HepG2 (cell line): ENCODE data around the gene MSRB3. TPM values are rescaled to one million over a fixed set of nuclear protein-coding genes. Genes with fewer than 3 reads are reported as not detected.

Experiments
- AHR ChIP-seq: IDR thresholded peaks from 2 replicates; pipeline ENCODE4 v1.6.1; 2018; ENCODE audit warnings: missing genetic modification reagents, missing compliant biosample characterization
- CENPX ChIP-seq: sonication (generic); formaldehyde crosslinking; IDR thresholded peaks from 2 replicates; pipeline ENCODE4 v1.9.0; 2021; ENCODE audit warnings: mild to moderate bottlenecking, missing genetic modification reagents, moderate library complexity
- FOXP1 ChIP-seq, 2 experiments: fragments of 450-650 bp in 1 of 2; IDR thresholded peaks; 2 replicates each; pipeline ENCODE4 v1.6.1; 2017 to 2018; ENCODE audit warnings: antibody characterized with exemption in 1 of 2
- HNRNPH1 ChIP-seq: fragments of 200-400 bp; formaldehyde crosslinking; optimal IDR thresholded peaks from 2 replicates; pipeline ENCODE3; 2017; ENCODE audit warnings: mild to moderate bottlenecking, low read depth, low read length
- IKZF1 ChIP-seq: fragments of 450-650 bp; IDR thresholded peaks from 2 replicates; pipeline ENCODE4 v1.7.1; 2016
- NR3C1 ChIP-seq: sonication (generic); formaldehyde crosslinking; IDR thresholded peaks from 2 replicates; pipeline ENCODE4 v1.4.0; 2020; ENCODE audit warnings: missing genetic modification reagents
- TOE1 ChIP-seq: sonication (generic); formaldehyde crosslinking; IDR thresholded peaks from 2 replicates; pipeline ENCODE4 v1.4.0; 2020; ENCODE audit warnings: mild to moderate bottlenecking, missing genetic modification reagents
- ZBTB42 ChIP-seq: sonication (generic); formaldehyde crosslinking; IDR thresholded peaks from 2 replicates; pipeline ENCODE4 v1.5.0; 2020; ENCODE audit warnings: mild to moderate bottlenecking, missing genetic modification reagents
- ZNF333 ChIP-seq: sonication (generic); formaldehyde crosslinking; IDR thresholded peaks from 2 replicates; pipeline ENCODE4 v1.4.0; 2020; ENCODE audit warnings: mild to moderate bottlenecking, missing genetic modification reagents, borderline replicate concordance
- ZNF564 ChIP-seq: sonication (generic); formaldehyde crosslinking; IDR thresholded peaks from 2 replicates; pipeline ENCODE4 v1.8.1; 2023; ENCODE audit warnings: mild to moderate bottlenecking, missing genetic modification reagents
- ZNF605 ChIP-seq: sonication (generic); formaldehyde crosslinking; IDR thresholded peaks from 2 replicates; pipeline ENCODE4 v1.8.0; 2022; ENCODE audit warnings: mild to moderate bottlenecking, missing genetic modification reagents
- ZNF616 ChIP-seq: sonication (generic); formaldehyde crosslinking; IDR thresholded peaks from 2 replicates; pipeline ENCODE4 v1.5.0; 2020; ENCODE audit warnings: low read depth, mild to moderate bottlenecking, missing genetic modification reagents
- polyA plus RNA-seq, 8 experiments: library from polyadenylated mRNA; depleted of rRNA in 3 of 8; stranded (reverse) in 7 of 8; unstranded in 1 of 8; fragments of >200 nt; fragmentation: Illumina TruSeq in 4 of 8; extraction: Trizol in 4 of 8; gene quantifications; 2 replicates each; pipeline versions ENCODE4 v1.2.1 to v1.2.3, GENCODE V29; 2011 to 2016; ENCODE audit warnings: low read depth in 4 of 8, missing spikeins in 1 of 8, mixed read lengths in 1 of 8; ENCODE audit not compliant: insufficient read depth in 1 of 8
- total RNA-seq, 5 experiments: library from RNA; depleted of rRNA; stranded (reverse); fragments of >200 nt; fragmentation: Illumina TruSeq; extraction: Trizol; gene quantifications; 2 replicates each; pipeline ENCODE4 v1.2.3, GENCODE V29; 2016; ENCODE audit warnings: low read depth in 1 of 5
- TF ChIP-seq, protein P1 (sequence below): sonication (generic); formaldehyde crosslinking; conservative IDR thresholded peaks from 2 replicates; pipeline ENCODE4 v1.4.0; 2020; ENCODE audit warnings: missing genetic modification reagents
- TF ChIP-seq, protein P2 (sequence below): sonication (generic); formaldehyde crosslinking; IDR thresholded peaks from 2 replicates; pipeline ENCODE4 v1.5.0; 2020; ENCODE audit warnings: mild to moderate bottlenecking, missing genetic modification reagents
- TF ChIP-seq, protein P3 (sequence below): sonication (generic); formaldehyde crosslinking; IDR thresholded peaks from 2 replicates; pipeline ENCODE4 v1.4.0; 2020; ENCODE audit warnings: missing genetic modification reagents, low read depth, mild to moderate bottlenecking, borderline replicate concordance
- TF ChIP-seq, protein P4 (sequence below): IDR thresholded peaks from 2 replicates; pipeline ENCODE4 v1.6.1; 2016; ENCODE audit warnings: missing biosample characterization, missing genetic modification reagents, low read depth
- TF ChIP-seq, protein P5 (sequence below): sonication (generic); formaldehyde crosslinking; IDR thresholded peaks from 2 replicates; pipeline ENCODE4 v1.4.0; 2020; ENCODE audit warnings: missing genetic modification reagents
- TF ChIP-seq, protein P6 (sequence below): sonication (generic); formaldehyde crosslinking; IDR thresholded peaks from 2 replicates; pipeline ENCODE4 v1.5.1; 2020; ENCODE audit warnings: mild to moderate bottlenecking, moderate library complexity, missing genetic modification reagents
- TF ChIP-seq, protein P7 (sequence below): sonication (generic); formaldehyde crosslinking; IDR thresholded peaks from 2 replicates; pipeline ENCODE4 v1.8.0; 2022; ENCODE audit warnings: missing genetic modification reagents, mild to moderate bottlenecking, moderate library complexity, borderline replicate concordance

Gene MSRB3
- total and polyA plus RNA-seq, 2 of the 13 experiments (the other 11 are each of a cell fraction or from before 2014, with no cell fraction given), result 1.5 to 1.9 TPM

DNA sequence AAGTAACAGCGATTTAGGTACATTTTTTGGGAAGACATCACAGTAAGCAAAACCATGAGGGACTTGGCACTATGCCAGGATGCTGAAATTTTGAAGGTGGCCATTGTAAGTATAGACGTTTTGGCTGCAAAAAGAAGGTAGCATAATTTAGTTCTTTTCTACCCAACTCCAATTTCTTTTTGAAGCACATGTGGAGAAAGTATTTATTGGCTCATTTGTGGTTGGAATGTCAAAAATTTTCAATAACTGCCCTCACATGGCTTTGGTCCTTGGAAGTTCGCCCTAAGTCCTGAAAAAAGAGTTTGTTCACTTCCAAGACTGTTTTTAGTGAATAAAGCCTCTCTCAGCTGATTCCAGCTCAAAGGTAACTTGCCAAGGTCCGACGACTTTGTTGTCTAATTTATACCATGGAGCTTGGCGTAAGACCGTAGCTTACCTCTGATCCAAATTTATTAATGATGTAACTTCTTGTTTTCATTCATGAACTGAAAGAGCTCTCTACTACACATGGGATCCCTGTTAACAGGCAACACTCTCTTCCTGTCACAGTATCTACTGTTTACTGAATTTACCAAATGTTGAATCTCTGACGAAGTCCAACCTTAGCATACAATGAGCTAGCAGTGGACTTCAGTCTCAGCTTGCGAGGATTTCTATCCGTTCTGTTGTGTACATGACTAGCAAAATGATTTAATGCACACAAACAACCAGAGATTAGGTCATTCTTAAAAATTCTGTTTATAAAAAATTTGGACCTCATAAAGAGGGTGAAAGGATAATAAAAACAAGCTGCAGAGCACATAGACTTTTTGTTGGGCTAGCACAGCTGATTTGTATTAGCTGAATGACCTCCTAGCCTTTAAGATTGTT is 49.0 kb downstream of the MSRB3 start (continued):
- TF ChIP-seq, protein P1, sequence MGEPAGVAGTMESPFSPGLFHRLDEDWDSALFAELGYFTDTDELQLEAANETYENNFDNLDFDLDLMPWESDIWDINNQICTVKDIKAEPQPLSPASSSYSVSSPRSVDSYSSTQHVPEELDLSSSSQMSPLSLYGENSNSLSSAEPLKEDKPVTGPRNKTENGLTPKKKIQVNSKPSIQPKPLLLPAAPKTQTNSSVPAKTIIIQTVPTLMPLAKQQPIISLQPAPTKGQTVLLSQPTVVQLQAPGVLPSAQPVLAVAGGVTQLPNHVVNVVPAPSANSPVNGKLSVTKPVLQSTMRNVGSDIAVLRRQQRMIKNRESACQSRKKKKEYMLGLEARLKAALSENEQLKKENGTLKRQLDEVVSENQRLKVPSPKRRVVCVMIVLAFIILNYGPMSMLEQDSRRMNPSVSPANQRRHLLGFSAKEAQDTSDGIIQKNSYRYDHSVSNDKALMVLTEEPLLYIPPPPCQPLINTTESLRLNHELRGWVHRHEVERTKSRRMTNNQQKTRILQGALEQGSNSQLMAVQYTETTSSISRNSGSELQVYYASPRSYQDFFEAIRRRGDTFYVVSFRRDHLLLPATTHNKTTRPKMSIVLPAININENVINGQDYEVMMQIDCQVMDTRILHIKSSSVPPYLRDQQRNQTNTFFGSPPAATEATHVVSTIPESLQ (CRISPR knock-in tag), result 0 out of 2 replicates have a peak, but pooled peaks have one; percentile 46
- TF ChIP-seq TOE1, result peak; percentile 79; the same call in 1 of the 2 replicates
- TF ChIP-seq HNRNPH1, result no peak
- no peak for TF ChIP-seq CENPX (CRISPR knock-in tag)
- TF ChIP-seq ZBTB42 (CRISPR knock-in tag), result no peak
- TF ChIP-seq, protein P2, sequence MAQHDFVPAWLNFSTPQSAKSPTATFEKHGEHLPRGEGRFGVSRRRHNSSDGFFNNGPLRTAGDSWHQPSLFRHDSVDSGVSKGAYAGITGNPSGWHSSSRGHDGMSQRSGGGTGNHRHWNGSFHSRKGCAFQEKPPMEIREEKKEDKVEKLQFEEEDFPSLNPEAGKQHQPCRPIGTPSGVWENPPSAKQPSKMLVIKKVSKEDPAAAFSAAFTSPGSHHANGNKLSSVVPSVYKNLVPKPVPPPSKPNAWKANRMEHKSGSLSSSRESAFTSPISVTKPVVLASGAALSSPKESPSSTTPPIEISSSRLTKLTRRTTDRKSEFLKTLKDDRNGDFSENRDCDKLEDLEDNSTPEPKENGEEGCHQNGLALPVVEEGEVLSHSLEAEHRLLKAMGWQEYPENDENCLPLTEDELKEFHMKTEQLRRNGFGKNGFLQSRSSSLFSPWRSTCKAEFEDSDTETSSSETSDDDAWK (CRISPR knock-in tag), result no peak
- no peak for TF ChIP-seq ZNF605 (CRISPR knock-in tag)
- TF ChIP-seq ZNF564 (CRISPR knock-in tag), result no peak
- TF ChIP-seq, protein P3, sequence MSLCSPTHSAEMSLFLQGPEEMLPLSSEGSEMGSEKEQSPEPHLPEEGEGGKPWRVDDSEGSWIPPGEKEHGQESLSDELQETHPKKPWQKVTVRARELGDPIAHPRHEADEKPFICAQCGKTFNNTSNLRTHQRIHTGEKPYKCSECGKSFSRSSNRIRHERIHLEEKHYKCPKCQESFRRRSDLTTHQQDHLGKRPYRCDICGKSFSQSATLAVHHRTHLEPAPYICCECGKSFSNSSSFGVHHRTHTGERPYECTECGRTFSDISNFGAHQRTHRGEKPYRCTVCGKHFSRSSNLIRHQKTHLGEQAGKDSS (CRISPR knock-in tag), result no peak
- TF ChIP-seq, protein P4, sequence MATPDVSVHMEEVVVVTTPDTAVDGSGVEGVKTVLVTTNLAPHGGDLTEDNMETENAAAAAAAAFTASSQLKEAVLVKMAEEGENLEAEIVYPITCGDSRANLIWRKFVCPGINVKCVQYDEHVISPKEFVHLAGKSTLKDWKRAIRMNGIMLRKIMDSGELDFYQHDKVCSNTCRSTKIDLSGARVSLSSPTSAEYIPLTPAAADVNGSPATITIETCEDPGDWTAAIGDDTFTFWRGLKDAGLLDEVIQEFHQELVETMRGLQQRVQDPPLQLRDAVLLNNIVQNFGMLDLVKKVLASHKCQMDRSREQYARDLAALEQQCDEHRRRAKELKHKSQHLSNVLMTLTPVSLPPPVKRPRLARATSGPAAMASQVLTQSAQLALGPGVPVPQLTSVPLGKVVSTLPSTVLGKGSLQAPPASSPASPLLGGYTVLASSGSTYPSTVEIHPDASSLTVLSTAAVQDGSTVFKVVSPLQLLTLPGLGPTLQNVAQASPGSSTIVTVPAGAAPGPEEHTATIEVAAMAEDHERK (CRISPR knock-in tag), result no peak
- TF ChIP-seq, protein P5, sequence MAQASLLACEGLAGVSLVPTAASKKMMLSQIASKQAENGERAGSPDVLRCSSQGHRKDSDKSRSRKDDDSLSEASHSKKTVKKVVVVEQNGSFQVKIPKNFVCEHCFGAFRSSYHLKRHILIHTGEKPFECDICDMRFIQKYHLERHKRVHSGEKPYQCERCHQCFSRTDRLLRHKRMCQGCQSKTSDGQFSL (CRISPR knock-in tag), result no peak
- TF ChIP-seq, protein P6, sequence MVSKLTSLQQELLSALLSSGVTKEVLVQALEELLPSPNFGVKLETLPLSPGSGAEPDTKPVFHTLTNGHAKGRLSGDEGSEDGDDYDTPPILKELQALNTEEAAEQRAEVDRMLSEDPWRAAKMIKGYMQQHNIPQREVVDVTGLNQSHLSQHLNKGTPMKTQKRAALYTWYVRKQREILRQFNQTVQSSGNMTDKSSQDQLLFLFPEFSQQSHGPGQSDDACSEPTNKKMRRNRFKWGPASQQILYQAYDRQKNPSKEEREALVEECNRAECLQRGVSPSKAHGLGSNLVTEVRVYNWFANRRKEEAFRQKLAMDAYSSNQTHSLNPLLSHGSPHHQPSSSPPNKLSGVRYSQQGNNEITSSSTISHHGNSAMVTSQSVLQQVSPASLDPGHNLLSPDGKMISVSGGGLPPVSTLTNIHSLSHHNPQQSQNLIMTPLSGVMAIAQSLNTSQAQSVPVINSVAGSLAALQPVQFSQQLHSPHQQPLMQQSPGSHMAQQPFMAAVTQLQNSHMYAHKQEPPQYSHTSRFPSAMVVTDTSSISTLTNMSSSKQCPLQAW (CRISPR knock-in tag), result peak; percentile 45; the same call in 1 of the 2 replicates
- TF ChIP-seq AHR (CRISPR knock-in tag), result no peak
- TF ChIP-seq, protein P7, sequence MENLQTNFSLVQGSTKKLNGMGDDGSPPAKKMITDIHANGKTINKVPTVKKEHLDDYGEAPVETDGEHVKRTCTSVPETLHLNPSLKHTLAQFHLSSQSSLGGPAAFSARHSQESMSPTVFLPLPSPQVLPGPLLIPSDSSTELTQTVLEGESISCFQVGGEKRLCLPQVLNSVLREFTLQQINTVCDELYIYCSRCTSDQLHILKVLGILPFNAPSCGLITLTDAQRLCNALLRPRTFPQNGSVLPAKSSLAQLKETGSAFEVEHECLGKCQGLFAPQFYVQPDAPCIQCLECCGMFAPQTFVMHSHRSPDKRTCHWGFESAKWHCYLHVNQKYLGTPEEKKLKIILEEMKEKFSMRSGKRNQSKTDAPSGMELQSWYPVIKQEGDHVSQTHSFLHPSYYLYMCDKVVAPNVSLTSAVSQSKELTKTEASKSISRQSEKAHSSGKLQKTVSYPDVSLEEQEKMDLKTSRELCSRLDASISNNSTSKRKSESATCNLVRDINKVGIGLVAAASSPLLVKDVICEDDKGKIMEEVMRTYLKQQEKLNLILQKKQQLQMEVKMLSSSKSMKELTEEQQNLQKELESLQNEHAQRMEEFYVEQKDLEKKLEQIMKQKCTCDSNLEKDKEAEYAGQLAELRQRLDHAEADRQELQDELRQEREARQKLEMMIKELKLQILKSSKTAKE (CRISPR knock-in tag), result no peak
- TF ChIP-seq NR3C1, result no peak
- TF ChIP-seq ZNF616 (CRISPR knock-in tag), result no peak
- TF ChIP-seq FOXP1 (IDR thresholded peaks at IDR 0.05), result peak; percentile 56; the same call in 1 of the 2 replicates
- TF ChIP-seq FOXP1 (CRISPR knock-in tag; IDR thresholded peaks at IDR 0.05), result peak; percentile 91
- TF ChIP-seq ZNF333 (CRISPR knock-in tag), result no peak
- no peak for TF ChIP-seq IKZF1
